Keratinocyte (primary cell): ENCODE data around the gene XCL2. TPM values are rescaled to one million over a fixed set of nuclear protein-coding genes. Genes with fewer than 3 reads are reported as not detected.

Experiments used
- DNase-seq: peaks from one replicate; pipeline ENCODE4 v3.0.0-alpha.2; 2011; ENCODE audit warnings: low read depth, missing footprints, low spot score
- FAIRE-seq: peaks from 2 replicates; lab custom pipeline; 2011; peaks lifted over from hg19 to GRCh38; lab: Jason Lieb, UNC
- H2AFZ ChIP-seq: 2 replicates; pipeline ENCODE4 v1.6.0; 2012; ENCODE audit warnings: low read length, control low read depth, inconsistent platforms; ENCODE audit not compliant: control insufficient read depth
- H3K27ac ChIP-seq: 2 replicates; pipeline ENCODE4 v1.5.1; 2011; ENCODE audit warnings: low read length; ENCODE audit not compliant: control insufficient read depth, insufficient read depth
- H3K27me3 ChIP-seq: 3 replicates; pipeline ENCODE4 v1.6.0; 2011; ENCODE audit warnings: low read length; ENCODE audit not compliant: control insufficient read depth, insufficient read depth; ENCODE audit errors: extremely low read depth
- H3K36me3 ChIP-seq, 2 experiments: 2 replicates in 1 of 2; 3 replicates in 1 of 2; pipeline ENCODE4 v1.5.1; 2011; ENCODE audit warnings: low read length in 2 of 2, mild to moderate bottlenecking in 1 of 2; ENCODE audit not compliant: control insufficient read depth in 2 of 2, insufficient read depth in 2 of 2; ENCODE audit errors: extremely low read depth in 1 of 2
- H3K4me1 ChIP-seq: 3 replicates; pipeline ENCODE4 v1.5.1; 2011; ENCODE audit warnings: low read length; ENCODE audit not compliant: control insufficient read depth, insufficient read depth; ENCODE audit errors: extremely low read depth
- H3K4me2 ChIP-seq: 3 replicates; pipeline ENCODE4 v1.6.0; 2011; ENCODE audit warnings: low read depth, low read length; ENCODE audit not compliant: control insufficient read depth, insufficient read depth; ENCODE audit errors: extremely low read depth
- H3K4me3 ChIP-seq, 3 experiments: fragments of 200-600 bp in 1 of 3; sonication (generic) in 1 of 3; 2 replicates in 2 of 3; 3 replicates in 1 of 3; pipeline ENCODE4 v1.5.1; 2011 to 2016; ENCODE audit warnings: low read length in 3 of 3, mild to moderate bottlenecking in 3 of 3, control low read depth in 2 of 3, inconsistent platforms in 1 of 3, low read depth in 1 of 3, mixed read lengths in 1 of 3, mixed run types in 1 of 3, moderate library complexity in 1 of 3; ENCODE audit not compliant: control insufficient read depth in 2 of 3, insufficient read depth in 2 of 3; ENCODE audit errors: extremely low read depth in 1 of 3
- H3K79me2 ChIP-seq: 2 replicates; pipeline ENCODE4 v1.6.0; 2012; ENCODE audit warnings: low read length; ENCODE audit not compliant: control insufficient read depth, insufficient read depth
- H3K9ac ChIP-seq: 3 replicates; pipeline ENCODE4 v1.6.0; 2011; ENCODE audit warnings: low read length; ENCODE audit not compliant: control insufficient read depth, insufficient read depth; ENCODE audit errors: extremely low read depth
- H3K9me1 ChIP-seq: 3 replicates; pipeline ENCODE4 v1.6.0; 2011; ENCODE audit warnings: low read length; ENCODE audit not compliant: control insufficient read depth, insufficient read depth; ENCODE audit errors: extremely low read depth
- H3K9me3 ChIP-seq: 2 replicates; pipeline ENCODE4 v1.5.1; 2012; ENCODE audit warnings: low read depth, low read length; ENCODE audit not compliant: control insufficient read depth
- H4K20me1 ChIP-seq: 3 replicates; pipeline ENCODE4 v1.6.0; 2011; ENCODE audit warnings: low read length; ENCODE audit not compliant: control insufficient read depth, insufficient read depth; ENCODE audit errors: extremely low read depth
- CTCF ChIP-seq, 3 experiments: IDR thresholded peaks in 1 of 3; conservative IDR thresholded peaks in 1 of 3; optimal IDR thresholded peaks in 1 of 3; 2 replicates in 2 of 3; 3 replicates in 1 of 3; pipeline versions ENCODE3 to v1.5.1; 2011; ENCODE audit warnings: low read length in 3 of 3, mild to moderate bottlenecking in 3 of 3, moderate library complexity in 2 of 3, control low read depth in 1 of 3, inconsistent platforms in 1 of 3; ENCODE audit not compliant: insufficient read depth in 2 of 3; ENCODE audit errors: extremely low read depth in 1 of 3
- EZH2 ChIP-seq: IDR thresholded peaks from one replicate; pipeline ENCODE4 v1.6.1; 2012; ENCODE audit warnings: inconsistent platforms, mild to moderate bottlenecking, low read length, moderate library complexity
- dilution Hi-C: fragments of 300-500 bp; cut with MboI; formaldehyde crosslinking; loops from one replicate; pipeline ENCODE4 v1.7.0; 2020; ENCODE audit warnings: low sequenced_read_pairs; ENCODE audit not compliant: extremely low pct_ligation_motif_present
- polyA plus RNA-seq, 5 experiments: library from polyadenylated mRNA; depleted of rRNA in 3 of 5; stranded (reverse) in 3 of 5; stranded (forward) in 1 of 5; unstranded in 1 of 5; fragments of >200 nt; gene quantifications; 1 replicate in 1 of 5; 2 replicates in 3 of 5; 3 replicates in 1 of 5; pipeline versions ENCODE4 v1.2.1 to v1.2.3, GENCODE V29; 2011 to 2012; ENCODE audit warnings: missing spikeins in 2 of 5, low read depth in 1 of 5, low replicate concordance in 1 of 5

XCL2 gene
- polyA plus RNA-seq, 1 donor (not counting 4 experiments of a cell fraction or from before 2014, with no cell fraction given) = not detected

- H3K36me3 ChIP-seq = no peaks in the 10 kb centered on the region
- H3K4me2 ChIP-seq = no peak overlapping the region
- no peak overlapping the region for H3K9ac ChIP-seq
- H3K27me3 ChIP-seq = no peaks in the 10 kb centered on the region
- H3K9me3 ChIP-seq = no peaks in the 10 kb centered on the region
- no peak overlapping the region for H3K27ac ChIP-seq
- no peak overlapping the region for H3K4me3 ChIP-seq
- dilution Hi-C loops = no loop called here
- no peaks in the 10 kb centered on the region for H3K4me1 ChIP-seq
- TF ChIP-seq CTCF (optimal IDR thresholded peaks at IDR 0.05 in 1 of 3, IDR thresholded peaks at IDR 0.05 in 1 of 3, conservative IDR thresholded peaks at IDR 0.05 in 1 of 3; ENCODE audit: extremely low read depth in 1 of 3, insufficient read depth in 2 of 3, low read length in 3 of 3) (no peak), EZH2 (no peak)
- H2AFZ ChIP-seq = no peak overlapping the region
- no peak for FAIRE-seq
- H3K79me2 ChIP-seq = no peaks in the 10 kb centered on the region
- H4K20me1 ChIP-seq = no peaks in the 10 kb centered on the region
- no peak for DNase-seq
- H3K9me1 ChIP-seq = no peaks in the 10 kb centered on the region
Observed at GRCh38 chr1:168518813-168519212, 25.0 kb downstream of the XCL2 start.

- peak; percentile 58 for FAIRE-seq
- dilution Hi-C loops = no loop called here
Observed at GRCh38 chr1:168518201-168518689, 25.6 kb downstream of the XCL2 start.

More at GRCh38 chr1:168518201-168518689, 25.6 kb downstream of the XCL2 start:
- H3K9me1 ChIP-seq = no peaks in the 10 kb centered on the region
- no peak overlapping the region for H3K27ac ChIP-seq
- no peaks in the 10 kb centered on the region for H3K79me2 ChIP-seq
- no peak for DNase-seq
- H2AFZ ChIP-seq = no peak overlapping the region
- no peak overlapping the region for H3K9ac ChIP-seq
- H3K4me3 ChIP-seq = no peak overlapping the region
- H3K9me3 ChIP-seq = no peaks in the 10 kb centered on the region
- H4K20me1 ChIP-seq = no peaks in the 10 kb centered on the region
- H3K4me2 ChIP-seq = no peak overlapping the region
- no peaks in the 10 kb centered on the region for H3K36me3 ChIP-seq
- H3K4me1 ChIP-seq = no peaks in the 10 kb centered on the region
- TF ChIP-seq EZH2 (no peak), CTCF (optimal IDR thresholded peaks at IDR 0.05 in 1 of 3, IDR thresholded peaks at IDR 0.05 in 1 of 3, conservative IDR thresholded peaks at IDR 0.05 in 1 of 3; ENCODE audit: extremely low read depth in 1 of 3, insufficient read depth in 2 of 3, low read length in 3 of 3) (no peak)
- no peaks in the 10 kb centered on the region for H3K27me3 ChIP-seq
